ENCODE data around the gene PHACTR3. TPM values are rescaled to one million over a fixed set of nuclear protein-coding genes. Genes with fewer than 3 reads are reported as not detected.

The PHACTR3 gene
- total and polyA plus RNA-seq, 2 of the 8 experiments (the other 6 are each of a cell fraction or from before 2014, with no cell fraction given): 0.05 to 0.13 TPM

- no peak for TF ChIP-seq TEAD4 (IDR thresholded peaks at IDR 0.05; ENCODE audit: low read depth, low read length)
- no peak for TF ChIP-seq POLR2A (IDR thresholded peaks at IDR 0.05; ENCODE audit: control extremely low read depth in 1 of 2, low read depth in 2 of 2, low read length in 2 of 2)
- TF ChIP-seq TAF7 (optimal IDR thresholded peaks at IDR 0.05; ENCODE audit: borderline replicate concordance, low read depth, low read length): no peak
- TF ChIP-seq SRF (IDR thresholded peaks at IDR 0.05; ENCODE audit: low read depth, low read length): no peak
- TF ChIP-seq PHF8 (conservative IDR thresholded peaks at IDR 0.05; ENCODE audit: low read depth, low read length): no peak
Observed at GRCh38 chr20:59684685-59685242, 80.4 kb downstream of the PHACTR3 start (continued).
